ENCODE data around the gene SCGB1A1. TPM values are rescaled to one million over a fixed set of nuclear protein-coding genes. Genes with fewer than 3 reads are reported as not detected.

The SCGB1A1 gene
- total and polyA plus RNA-seq, 4 donors, result not detected

DNA sequence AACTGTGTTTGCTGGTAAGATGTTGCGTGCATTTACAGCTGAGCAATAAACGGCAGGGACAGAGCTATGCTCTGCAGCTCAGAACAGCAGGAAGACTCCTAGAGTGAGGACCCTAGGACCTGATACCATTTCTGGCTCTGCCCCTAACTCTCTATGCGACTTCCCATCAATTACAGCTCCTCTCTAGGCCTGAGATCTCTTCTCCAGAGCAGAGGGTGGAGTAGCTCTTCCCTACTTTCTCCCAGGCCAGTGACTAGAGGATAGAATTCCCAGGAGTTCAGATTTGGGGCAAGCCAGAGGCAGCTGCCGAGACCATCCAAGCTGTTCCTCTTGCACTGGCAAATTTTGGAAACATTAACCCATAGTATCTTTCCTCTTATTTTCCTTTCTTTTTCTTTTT is 12.8 kb upstream of the SCGB1A1 start:
- TF ChIP-seq NR2F2 (IDR thresholded peaks at IDR 0.05) (no peak), FOXA2 (IDR thresholded peaks at IDR 0.05) (no peak), EGR1 (IDR thresholded peaks at IDR 0.05; ENCODE audit: low read depth in 2 of 2) (no peak), JUND (IDR thresholded peaks at IDR 0.05) (no peak), SP1 (IDR thresholded peaks at IDR 0.05) (no peak), RXRA (IDR thresholded peaks at IDR 0.05) (no peak), RAD21 (IDR thresholded peaks at IDR 0.05) (no peak), HNF4G (IDR thresholded peaks at IDR 0.05) (no peak), TAF1 (conservative IDR thresholded peaks at IDR 0.05) (no peak), YY1 (IDR thresholded peaks at IDR 0.05) (no peak), FOXA1 (IDR thresholded peaks at IDR 0.05) (no peak), GABPA (IDR thresholded peaks at IDR 0.05 in 1 of 2, conservative IDR thresholded peaks at IDR 0.05 in 1 of 2) (no peak), HNF4A (conservative IDR thresholded peaks at IDR 0.05) (no peak)
- TF ChIP-seq, protein P1, sequence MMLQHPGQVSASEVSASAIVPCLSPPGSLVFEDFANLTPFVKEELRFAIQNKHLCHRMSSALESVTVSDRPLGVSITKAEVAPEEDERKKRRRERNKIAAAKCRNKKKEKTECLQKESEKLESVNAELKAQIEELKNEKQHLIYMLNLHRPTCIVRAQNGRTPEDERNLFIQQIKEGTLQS (IDR thresholded peaks at IDR 0.05), result no peak
- TF ChIP-seq, protein P2, sequence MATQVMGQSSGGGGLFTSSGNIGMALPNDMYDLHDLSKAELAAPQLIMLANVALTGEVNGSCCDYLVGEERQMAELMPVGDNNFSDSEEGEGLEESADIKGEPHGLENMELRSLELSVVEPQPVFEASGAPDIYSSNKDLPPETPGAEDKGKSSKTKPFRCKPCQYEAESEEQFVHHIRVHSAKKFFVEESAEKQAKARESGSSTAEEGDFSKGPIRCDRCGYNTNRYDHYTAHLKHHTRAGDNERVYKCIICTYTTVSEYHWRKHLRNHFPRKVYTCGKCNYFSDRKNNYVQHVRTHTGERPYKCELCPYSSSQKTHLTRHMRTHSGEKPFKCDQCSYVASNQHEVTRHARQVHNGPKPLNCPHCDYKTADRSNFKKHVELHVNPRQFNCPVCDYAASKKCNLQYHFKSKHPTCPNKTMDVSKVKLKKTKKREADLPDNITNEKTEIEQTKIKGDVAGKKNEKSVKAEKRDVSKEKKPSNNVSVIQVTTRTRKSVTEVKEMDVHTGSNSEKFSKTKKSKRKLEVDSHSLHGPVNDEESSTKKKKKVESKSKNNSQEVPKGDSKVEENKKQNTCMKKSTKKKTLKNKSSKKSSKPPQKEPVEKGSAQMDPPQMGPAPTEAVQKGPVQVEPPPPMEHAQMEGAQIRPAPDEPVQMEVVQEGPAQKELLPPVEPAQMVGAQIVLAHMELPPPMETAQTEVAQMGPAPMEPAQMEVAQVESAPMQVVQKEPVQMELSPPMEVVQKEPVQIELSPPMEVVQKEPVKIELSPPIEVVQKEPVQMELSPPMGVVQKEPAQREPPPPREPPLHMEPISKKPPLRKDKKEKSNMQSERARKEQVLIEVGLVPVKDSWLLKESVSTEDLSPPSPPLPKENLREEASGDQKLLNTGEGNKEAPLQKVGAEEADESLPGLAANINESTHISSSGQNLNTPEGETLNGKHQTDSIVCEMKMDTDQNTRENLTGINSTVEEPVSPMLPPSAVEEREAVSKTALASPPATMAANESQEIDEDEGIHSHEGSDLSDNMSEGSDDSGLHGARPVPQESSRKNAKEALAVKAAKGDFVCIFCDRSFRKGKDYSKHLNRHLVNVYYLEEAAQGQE (IDR thresholded peaks at IDR 0.05), result no peak
- TF ChIP-seq, protein P3, sequence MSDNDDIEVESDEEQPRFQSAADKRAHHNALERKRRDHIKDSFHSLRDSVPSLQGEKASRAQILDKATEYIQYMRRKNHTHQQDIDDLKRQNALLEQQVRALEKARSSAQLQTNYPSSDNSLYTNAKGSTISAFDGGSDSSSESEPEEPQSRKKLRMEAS (IDR thresholded peaks at IDR 0.05), result no peak
- TF ChIP-seq, protein P4, sequence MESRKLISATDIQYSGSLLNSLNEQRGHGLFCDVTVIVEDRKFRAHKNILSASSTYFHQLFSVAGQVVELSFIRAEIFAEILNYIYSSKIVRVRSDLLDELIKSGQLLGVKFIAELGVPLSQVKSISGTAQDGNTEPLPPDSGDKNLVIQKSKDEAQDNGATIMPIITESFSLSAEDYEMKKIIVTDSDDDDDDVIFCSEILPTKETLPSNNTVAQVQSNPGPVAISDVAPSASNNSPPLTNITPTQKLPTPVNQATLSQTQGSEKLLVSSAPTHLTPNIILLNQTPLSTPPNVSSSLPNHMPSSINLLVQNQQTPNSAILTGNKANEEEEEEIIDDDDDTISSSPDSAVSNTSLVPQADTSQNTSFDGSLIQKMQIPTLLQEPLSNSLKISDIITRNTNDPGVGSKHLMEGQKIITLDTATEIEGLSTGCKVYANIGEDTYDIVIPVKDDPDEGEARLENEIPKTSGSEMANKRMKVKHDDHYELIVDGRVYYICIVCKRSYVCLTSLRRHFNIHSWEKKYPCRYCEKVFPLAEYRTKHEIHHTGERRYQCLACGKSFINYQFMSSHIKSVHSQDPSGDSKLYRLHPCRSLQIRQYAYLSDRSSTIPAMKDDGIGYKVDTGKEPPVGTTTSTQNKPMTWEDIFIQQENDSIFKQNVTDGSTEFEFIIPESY (IDR thresholded peaks at IDR 0.05), result no peak
- TF ChIP-seq, protein P5, sequence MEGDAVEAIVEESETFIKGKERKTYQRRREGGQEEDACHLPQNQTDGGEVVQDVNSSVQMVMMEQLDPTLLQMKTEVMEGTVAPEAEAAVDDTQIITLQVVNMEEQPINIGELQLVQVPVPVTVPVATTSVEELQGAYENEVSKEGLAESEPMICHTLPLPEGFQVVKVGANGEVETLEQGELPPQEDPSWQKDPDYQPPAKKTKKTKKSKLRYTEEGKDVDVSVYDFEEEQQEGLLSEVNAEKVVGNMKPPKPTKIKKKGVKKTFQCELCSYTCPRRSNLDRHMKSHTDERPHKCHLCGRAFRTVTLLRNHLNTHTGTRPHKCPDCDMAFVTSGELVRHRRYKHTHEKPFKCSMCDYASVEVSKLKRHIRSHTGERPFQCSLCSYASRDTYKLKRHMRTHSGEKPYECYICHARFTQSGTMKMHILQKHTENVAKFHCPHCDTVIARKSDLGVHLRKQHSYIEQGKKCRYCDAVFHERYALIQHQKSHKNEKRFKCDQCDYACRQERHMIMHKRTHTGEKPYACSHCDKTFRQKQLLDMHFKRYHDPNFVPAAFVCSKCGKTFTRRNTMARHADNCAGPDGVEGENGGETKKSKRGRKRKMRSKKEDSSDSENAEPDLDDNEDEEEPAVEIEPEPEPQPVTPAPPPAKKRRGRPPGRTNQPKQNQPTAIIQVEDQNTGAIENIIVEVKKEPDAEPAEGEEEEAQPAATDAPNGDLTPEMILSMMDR (IDR thresholded peaks at IDR 0.05; ENCODE audit: low read depth, low read length, missing input control), result no peak
- H3K27ac ChIP-seq (ENCODE audit: low read depth in 1 of 2, low read length in 2 of 2), result no peak overlapping the region
- no peak overlapping the region for H3K9ac ChIP-seq (ENCODE audit: low read depth in 1 of 2, low read length in 2 of 2)
- DNase-seq (ENCODE audit: low spot score), result no peak
- 69% methylated on average over 4 of the region's 4 CpGs for WGBS
- no peaks in the 10 kb centered on the region for H3K36me3 ChIP-seq (ENCODE audit: control insufficient read depth in 4 of 4, insufficient read depth in 3 of 4, low read depth in 1 of 4, low read length in 3 of 4)
- no peaks in the 10 kb centered on the region for H3K27me3 ChIP-seq (ENCODE audit: control insufficient read depth in 4 of 4, insufficient read depth in 4 of 4, low read length in 3 of 4)
- no peak overlapping the region for H3K4me3 ChIP-seq (ENCODE audit: low read depth in 1 of 3, low read length in 3 of 3)
- no peaks in the 10 kb centered on the region for H3K9me3 ChIP-seq (ENCODE audit: control insufficient read depth in 4 of 4, low read length in 3 of 4)
- peaks cover 0 to 3% (median 1%) of the 10 kb centered on the region in 4 donors for H3K4me1 ChIP-seq (ENCODE audit: control insufficient read depth in 4 of 4, insufficient read depth in 4 of 4, low read length in 3 of 4)

Measured in liver (tissue), 9 donors.